GM12878 (cell line): ENCODE results near the gene ADM2. TPM values are rescaled to one million over a fixed set of nuclear protein-coding genes. Genes with fewer than 3 reads are reported as not detected.

Experiments used
- ATAC-seq: fragments of 200-7000 bp; cut with Tn5 transposase; 3 replicates; pipeline ENCODE4 v1.9.1; 2020; ENCODE audit warnings: mild to moderate bottlenecking, moderate library complexity
- BruUV-seq: library from RNA; stranded (reverse); fragments of 400-500 nt; replicated peaks from 2 replicates; lab custom pipeline; 2021; lab: Mats Ljungman, UMichigan
- CTCF ChIA-PET: fragments of 300-600 bp; sonication (Branson Sonifier 250); formaldehyde crosslinking; extraction: SDS; loops from one replicate; lab custom pipeline; 2021; ENCODE audit warnings: inconsistent platforms; lab: Yijun Ruan, JAX
- POLR2A ChIA-PET: fragments of 350-600 bp; formaldehyde crosslinking; extraction: SDS; loops from one replicate; lab custom pipeline; 2021; ENCODE audit warnings: inconsistent platforms; lab: Charles Lee
- RAD21 ChIA-PET: fragments of 300-600 bp; sonication (Branson Sonifier 250); formaldehyde crosslinking; loops from one replicate; lab custom pipeline; 2023; ENCODE audit warnings: antibody characterized with exemption; ENCODE audit not compliant: unreplicated experiment; lab: Charles Lee
- SMC1A ChIA-PET: fragments of 300-600 bp; sonication (Branson Sonifier 250); formaldehyde crosslinking; loops from one replicate; lab custom pipeline; 2023; ENCODE audit not compliant: unreplicated experiment, uncharacterized antibody; lab: Charles Lee
- DNase-seq: peaks from one replicate; pipeline ENCODE4 v3.0.0-alpha.2; 2011; ENCODE audit warnings: low read depth, low spot score
- FAIRE-seq: peaks from 3 replicates; lab custom pipeline; 2011; peaks lifted over from hg19 to GRCh38; lab: Jason Lieb, UNC
- H2AFZ ChIP-seq: 2 replicates; pipeline ENCODE4 v1.6.0; 2011; ENCODE audit warnings: low read depth, low read length, control low read depth; ENCODE audit not compliant: control insufficient read depth
- H3K27ac ChIP-seq: 2 replicates; pipeline ENCODE4 v1.5.1; 2011; ENCODE audit warnings: control low read depth; ENCODE audit not compliant: control insufficient read depth, insufficient read depth
- H3K27me3 ChIP-seq, 2 experiments: replicated peaks in 1 of 2; 2 replicates each; pipeline versions ENCODE4 v1.6.0 to v1.6.1; 2011; ENCODE audit warnings: low read length in 1 of 2; ENCODE audit not compliant: control insufficient read depth in 2 of 2, insufficient read depth in 2 of 2
- H3K36me3 ChIP-seq, 2 experiments: 2 replicates each; pipeline ENCODE4 v1.5.1; 2011; ENCODE audit warnings: low read length in 1 of 2; ENCODE audit not compliant: control insufficient read depth in 2 of 2, insufficient read depth in 2 of 2
- H3K4me1 ChIP-seq: 2 replicates; pipeline ENCODE4 v1.6.1; 2011; ENCODE audit warnings: mild to moderate bottlenecking, low read length, moderate library complexity, mixed read lengths; ENCODE audit not compliant: control insufficient read depth, insufficient read depth
- H3K4me2 ChIP-seq: 2 replicates; pipeline ENCODE4 v1.6.0; 2011; ENCODE audit warnings: control low read depth; ENCODE audit not compliant: control insufficient read depth, insufficient read depth
- H3K4me3 ChIP-seq: fragments of 200-600 bp; sonication (generic); 2 replicates; pipeline ENCODE4 v1.5.1; 2016
- H3K79me2 ChIP-seq: 2 replicates; pipeline ENCODE4 v1.6.0; 2011; ENCODE audit warnings: low read length; ENCODE audit not compliant: control insufficient read depth, insufficient read depth
- H3K9ac ChIP-seq: 2 replicates; pipeline ENCODE4 v1.8.0; 2011; ENCODE audit warnings: low read length, control low read depth, mixed read lengths; ENCODE audit not compliant: control insufficient read depth, insufficient read depth
- H3K9me3 ChIP-seq: replicated peaks from 3 replicates; pipeline ENCODE4 v1.5.1; 2011; ENCODE audit warnings: mild to moderate bottlenecking, low read length; ENCODE audit not compliant: control insufficient read depth, insufficient read depth
- H4K20me1 ChIP-seq: 2 replicates; pipeline ENCODE4 v1.6.0; 2011; ENCODE audit not compliant: control insufficient read depth, insufficient read depth
- CHD4 ChIP-seq: fragments of 200-600 bp; sonication (generic); IDR thresholded peaks from 2 replicates; pipeline ENCODE4 v1.6.1; 2016; ENCODE audit warnings: mild to moderate bottlenecking
- NBN ChIP-seq: fragments of 450-650 bp; IDR thresholded peaks from 2 replicates; pipeline ENCODE4 v1.6.1; 2016
- RELA ChIP-seq: fragments of 450-650 bp; IDR thresholded peaks from 2 replicates; pipeline ENCODE4 v1.8.0; 2014; ENCODE audit warnings: borderline replicate concordance; ENCODE audit not compliant: partially characterized antibody
- SIN3A ChIP-seq: IDR thresholded peaks from 2 replicates; pipeline ENCODE4 v1.6.1; 2012; ENCODE audit warnings: low read depth, low read length, improper control_type of control experiment
- TCF12 ChIP-seq: IDR thresholded peaks from 2 replicates; pipeline ENCODE4 v1.6.1; 2011; ENCODE audit warnings: low read depth, mild to moderate bottlenecking, low read length
- TCF3 ChIP-seq: IDR thresholded peaks from 2 replicates; pipeline ENCODE4 v1.6.1; 2012; ENCODE audit warnings: low read depth, mild to moderate bottlenecking, low read length, borderline replicate concordance; ENCODE audit not compliant: insufficient read depth
- ZNF207 ChIP-seq: fragments of 450-650 bp; IDR thresholded peaks from 2 replicates; pipeline ENCODE4 v1.6.1; 2014; ENCODE audit warnings: antibody characterized with exemption, mild to moderate bottlenecking, borderline replicate concordance
- WGBS: methylation state at CpG from one replicate; pipeline ENCODE4 v1.1.6; 2016; ENCODE audit warnings: low lambda C conversion rate; ENCODE audit not compliant: insufficient replicate concordance, insufficient coverage; ENCODE audit errors: missing lambda C conversion rate; 5-methylcytosine and 5-hydroxymethylcytosine counted together
- in situ Hi-C: fragments of 300-500 bp; cut with MboI; formaldehyde crosslinking; loops from 9 replicates; pipeline ENCODE4 v1.14.3; 2018; ENCODE audit warnings: mixed read lengths
- intact Hi-C: fragments of 100-400 bp; cut with micrococcal nuclease; formaldehyde crosslinking; loops from one replicate; pipeline ENCODE4 v1.14.2; 2022; ENCODE audit not compliant: unreplicated experiment
- polyA plus RNA-seq, 11 experiments: library from polyadenylated mRNA; depleted of rRNA in 4 of 11; unstranded in 6 of 11; stranded (reverse) in 5 of 11; fragments of >200 nt; fragmentation: Nextera tagmentation in 4 of 11; fragmentation: Illumina TruSeq in 1 of 11; extraction: Ambion mirVana in 4 of 11; extraction: Trizol in 1 of 11; gene quantifications; 1 replicate in 1 of 11; 2 replicates in 10 of 11; pipeline versions ENCODE4 v1.2.1 to v1.2.3, GENCODE V29; 2011 to 2016; ENCODE audit warnings: inconsistent platforms in 2 of 11, missing spikeins in 2 of 11, low read depth in 1 of 11
- total RNA-seq, 4 experiments: library from RNA; depleted of rRNA in 3 of 4; stranded (reverse); fragments of >200 nt in 3 of 4; fragmentation: Illumina TruSeq in 1 of 4; extraction: Trizol in 1 of 4; gene quantifications; 2 replicates each; pipeline versions ENCODE4 v1.2.1 to v1.2.3, GENCODE V29; 2013 to 2021
- TF ChIP-seq, protein P1 (sequence below): fragments of 450-650 bp; IDR thresholded peaks from 2 replicates; pipeline ENCODE4 v1.6.1; 2017; ENCODE audit warnings: mild to moderate bottlenecking, moderate library complexity
- TF ChIP-seq, protein P2 (sequence below): fragments of 450-650 bp; IDR thresholded peaks from 2 replicates; pipeline ENCODE4 v1.6.1; 2016; ENCODE audit warnings: mild to moderate bottlenecking
- TF ChIP-seq, protein P3 (sequence below): IDR thresholded peaks from 2 replicates; pipeline ENCODE4 v1.6.1; 2011; ENCODE audit warnings: low read depth, mild to moderate bottlenecking, low read length, moderate library complexity, borderline replicate concordance; ENCODE audit errors: extremely low read depth
- TF ChIP-seq, protein P4 (sequence below): fragments of 450-650 bp; IDR thresholded peaks from 2 replicates; pipeline ENCODE4 v1.6.1; 2017; ENCODE audit warnings: antibody characterized with exemption, mild to moderate bottlenecking, moderate library complexity

The ADM2 gene
- total and polyA plus RNA-seq, 10 of the 15 experiments (the other 5 are each of a cell fraction or from before 2014, with no cell fraction given) = 0.02 to 0.33 (median 0.12) TPM; not detected in 2

DNA sequence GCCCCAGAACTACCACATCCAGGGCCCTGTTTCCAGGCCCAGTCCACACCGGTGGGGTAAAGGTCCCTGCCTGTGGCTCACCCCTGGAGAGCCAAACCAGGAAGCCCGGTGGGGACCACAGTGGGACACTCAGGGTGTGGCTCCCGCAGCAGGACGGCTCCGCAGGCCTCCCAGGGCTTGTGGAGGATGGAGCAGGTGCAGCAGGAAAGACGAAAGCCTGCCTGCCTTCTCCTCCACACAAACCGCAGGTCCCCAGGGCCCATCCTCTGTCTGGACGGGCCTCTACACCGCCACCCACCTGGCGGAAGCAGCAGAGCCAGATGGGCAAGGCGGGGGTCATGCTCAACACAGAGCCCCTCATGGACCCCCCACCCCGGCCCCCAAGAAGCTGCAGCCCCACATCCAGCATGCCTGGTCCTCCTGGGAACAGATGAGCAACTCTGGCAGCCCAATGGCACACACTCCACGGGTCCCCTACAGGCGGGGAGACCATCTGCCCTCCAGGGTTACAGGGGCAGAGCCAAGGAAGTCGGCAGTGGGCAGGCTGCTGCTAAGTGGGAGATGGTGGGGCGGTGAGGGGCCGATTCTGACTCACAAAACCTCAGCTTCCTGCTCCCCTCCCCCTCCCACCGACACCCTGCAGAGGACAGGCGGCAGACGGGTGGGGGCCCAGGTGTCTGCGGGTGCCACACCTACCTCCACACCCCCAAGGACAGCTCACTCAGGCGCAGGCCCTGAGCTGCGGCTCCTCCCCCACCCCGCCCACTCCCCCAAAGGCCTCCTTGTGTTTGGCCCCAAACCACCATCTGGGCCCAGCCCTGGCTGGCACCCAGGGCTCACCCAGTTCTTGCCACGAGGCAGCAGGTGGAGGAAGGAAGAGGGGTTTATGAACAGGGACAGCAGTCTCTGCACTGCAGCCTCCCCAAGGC, 11.7 kb upstream of the ADM2 start (continued):
- TF ChIP-seq, protein P1, sequence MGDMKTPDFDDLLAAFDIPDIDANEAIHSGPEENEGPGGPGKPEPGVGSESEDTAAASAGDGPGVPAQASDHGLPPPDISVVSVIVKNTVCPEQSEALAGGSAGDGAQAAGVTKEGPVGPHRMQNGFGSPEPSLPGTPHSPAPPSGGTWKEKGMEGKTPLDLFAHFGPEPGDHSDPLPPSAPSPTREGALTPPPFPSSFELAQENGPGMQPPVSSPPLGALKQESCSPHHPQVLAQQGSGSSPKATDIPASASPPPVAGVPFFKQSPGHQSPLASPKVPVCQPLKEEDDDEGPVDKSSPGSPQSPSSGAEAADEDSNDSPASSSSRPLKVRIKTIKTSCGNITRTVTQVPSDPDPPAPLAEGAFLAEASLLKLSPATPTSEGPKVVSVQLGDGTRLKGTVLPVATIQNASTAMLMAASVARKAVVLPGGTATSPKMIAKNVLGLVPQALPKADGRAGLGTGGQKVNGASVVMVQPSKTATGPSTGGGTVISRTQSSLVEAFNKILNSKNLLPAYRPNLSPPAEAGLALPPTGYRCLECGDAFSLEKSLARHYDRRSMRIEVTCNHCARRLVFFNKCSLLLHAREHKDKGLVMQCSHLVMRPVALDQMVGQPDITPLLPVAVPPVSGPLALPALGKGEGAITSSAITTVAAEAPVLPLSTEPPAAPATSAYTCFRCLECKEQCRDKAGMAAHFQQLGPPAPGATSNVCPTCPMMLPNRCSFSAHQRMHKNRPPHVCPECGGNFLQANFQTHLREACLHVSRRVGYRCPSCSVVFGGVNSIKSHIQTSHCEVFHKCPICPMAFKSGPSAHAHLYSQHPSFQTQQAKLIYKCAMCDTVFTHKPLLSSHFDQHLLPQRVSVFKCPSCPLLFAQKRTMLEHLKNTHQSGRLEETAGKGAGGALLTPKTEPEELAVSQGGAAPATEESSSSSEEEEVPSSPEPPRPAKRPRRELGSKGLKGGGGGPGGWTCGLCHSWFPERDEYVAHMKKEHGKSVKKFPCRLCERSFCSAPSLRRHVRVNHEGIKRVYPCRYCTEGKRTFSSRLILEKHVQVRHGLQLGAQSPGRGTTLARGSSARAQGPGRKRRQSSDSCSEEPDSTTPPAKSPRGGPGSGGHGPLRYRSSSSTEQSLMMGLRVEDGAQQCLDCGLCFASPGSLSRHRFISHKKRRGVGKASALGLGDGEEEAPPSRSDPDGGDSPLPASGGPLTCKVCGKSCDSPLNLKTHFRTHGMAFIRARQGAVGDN = no peak
- no peak for TF ChIP-seq RELA
- peak; percentile 23; the same call in 1 of the 2 replicates for TF ChIP-seq ZNF207
- no peak; the same call in 1 of the 2 replicates for TF ChIP-seq SIN3A
- no peak for TF ChIP-seq CHD4

DNA sequence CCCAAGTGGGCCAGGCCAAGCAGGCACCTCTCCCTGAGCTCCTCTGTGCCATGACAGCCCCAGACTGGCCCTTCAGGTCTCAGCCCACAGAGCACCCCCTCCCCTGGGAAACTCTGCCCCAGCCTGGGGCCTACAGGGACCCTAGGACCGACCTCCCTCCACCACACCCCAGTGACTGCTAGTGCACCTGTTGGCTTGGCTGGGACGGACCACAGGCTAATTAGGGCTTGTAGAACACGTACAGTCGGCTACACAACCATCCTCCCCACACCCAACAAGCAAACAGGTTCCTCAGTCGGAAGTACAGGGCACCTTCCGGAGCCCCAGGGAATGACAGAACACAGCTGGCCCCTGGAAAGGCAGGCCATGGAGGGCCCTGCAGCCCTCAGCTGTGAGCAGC, 10.9 kb upstream of the ADM2 start:
- Histone ChIP-seq H3K9me3 (no peaks in the 10 kb centered on the region), H3K4me3 (peak overlapping the region; percentile 56; the same call in 1 of the 2 replicates), H3K9ac (peak overlapping the region; percentile 64; the same call in 1 of the 2 replicates), H3K36me3 (peaks cover 8 to 24% of the 10 kb centered on the region in 2 experiments; a peak in 3 of 4 replicates), H3K4me1 (peaks cover 52% of the 10 kb centered on the region), H3K79me2 (peaks cover 55% of the 10 kb centered on the region), H3K27ac (peak overlapping the region; percentile 92), H3K27me3 (no peaks in the 10 kb centered on the region), H4K20me1 (no peaks in the 10 kb centered on the region), H3K4me2 (peak overlapping the region; percentile 99), H2AFZ (no peak overlapping the region)
- ChIA-PET CTCF (interaction anchor here (0.6 to 3.3 kb wide), 14 partner anchors 9 to 219 kb away, joined by 3 to 19 read pairs (median 4); partner anchors contain the start of genes HDAC10, MIOX and SCO2), SMC1A (interaction anchor here (1.1 to 1.9 kb wide), 5 partner anchors 28 to 84 kb away, joined by 3 to 4 read pairs (median 4); partner anchors contain the start of gene SCO2), POLR2A (interaction anchor here (1.0 to 2.1 kb wide), 4 partner anchors 10 to 55 kb away, joined by 4 to 10 read pairs (median 6); partner anchors contain the start of genes LMF2, NCAPH2 and SCO2), RAD21 (interaction anchor here (0.6 to 1.8 kb wide), 9 partner anchors 14 to 228 kb away, joined by 3 to 8 read pairs (median 3); partner anchors contain the start of genes LMF2, NCAPH2 and SCO2)
- in situ Hi-C loops (no loop called here), intact Hi-C loops (loop anchor here (10.0 kb wide), 1 partner anchor 226 kb away; the partner anchor contains the start of gene TUBGCP6)
- no TSS peak for BruUV-seq
- 13% methylated on average over 6 of the region's 6 CpGs for WGBS
- DNase-seq = no peak
- no peak for FAIRE-seq
- ATAC-seq = peak; percentile 1
- TF ChIP-seq, protein P2, sequence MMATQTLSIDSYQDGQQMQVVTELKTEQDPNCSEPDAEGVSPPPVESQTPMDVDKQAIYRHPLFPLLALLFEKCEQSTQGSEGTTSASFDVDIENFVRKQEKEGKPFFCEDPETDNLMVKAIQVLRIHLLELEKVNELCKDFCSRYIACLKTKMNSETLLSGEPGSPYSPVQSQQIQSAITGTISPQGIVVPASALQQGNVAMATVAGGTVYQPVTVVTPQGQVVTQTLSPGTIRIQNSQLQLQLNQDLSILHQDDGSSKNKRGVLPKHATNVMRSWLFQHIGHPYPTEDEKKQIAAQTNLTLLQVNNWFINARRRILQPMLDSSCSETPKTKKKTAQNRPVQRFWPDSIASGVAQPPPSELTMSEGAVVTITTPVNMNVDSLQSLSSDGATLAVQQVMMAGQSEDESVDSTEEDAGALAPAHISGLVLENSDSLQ = no peak
- TF ChIP-seq, protein P3, sequence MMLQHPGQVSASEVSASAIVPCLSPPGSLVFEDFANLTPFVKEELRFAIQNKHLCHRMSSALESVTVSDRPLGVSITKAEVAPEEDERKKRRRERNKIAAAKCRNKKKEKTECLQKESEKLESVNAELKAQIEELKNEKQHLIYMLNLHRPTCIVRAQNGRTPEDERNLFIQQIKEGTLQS = no peak
- TF ChIP-seq, protein P4, sequence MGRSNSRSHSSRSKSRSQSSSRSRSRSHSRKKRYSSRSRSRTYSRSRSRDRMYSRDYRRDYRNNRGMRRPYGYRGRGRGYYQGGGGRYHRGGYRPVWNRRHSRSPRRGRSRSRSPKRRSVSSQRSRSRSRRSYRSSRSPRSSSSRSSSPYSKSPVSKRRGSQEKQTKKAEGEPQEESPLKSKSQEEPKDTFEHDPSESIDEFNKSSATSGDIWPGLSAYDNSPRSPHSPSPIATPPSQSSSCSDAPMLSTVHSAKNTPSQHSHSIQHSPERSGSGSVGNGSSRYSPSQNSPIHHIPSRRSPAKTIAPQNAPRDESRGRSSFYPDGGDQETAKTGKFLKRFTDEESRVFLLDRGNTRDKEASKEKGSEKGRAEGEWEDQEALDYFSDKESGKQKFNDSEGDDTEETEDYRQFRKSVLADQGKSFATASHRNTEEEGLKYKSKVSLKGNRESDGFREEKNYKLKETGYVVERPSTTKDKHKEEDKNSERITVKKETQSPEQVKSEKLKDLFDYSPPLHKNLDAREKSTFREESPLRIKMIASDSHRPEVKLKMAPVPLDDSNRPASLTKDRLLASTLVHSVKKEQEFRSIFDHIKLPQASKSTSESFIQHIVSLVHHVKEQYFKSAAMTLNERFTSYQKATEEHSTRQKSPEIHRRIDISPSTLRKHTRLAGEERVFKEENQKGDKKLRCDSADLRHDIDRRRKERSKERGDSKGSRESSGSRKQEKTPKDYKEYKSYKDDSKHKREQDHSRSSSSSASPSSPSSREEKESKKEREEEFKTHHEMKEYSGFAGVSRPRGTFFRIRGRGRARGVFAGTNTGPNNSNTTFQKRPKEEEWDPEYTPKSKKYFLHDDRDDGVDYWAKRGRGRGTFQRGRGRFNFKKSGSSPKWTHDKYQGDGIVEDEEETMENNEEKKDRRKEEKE = no peak
- TF ChIP-seq NBN (no peak), TCF12 (0 out of 2 replicates have a peak, but pooled peaks have one; percentile 28), TCF3 (no peak)
